NCI-H524 treated with DMSO at 0.1 percent for 48 hours (cell line): Measurements from ENCODE around the gene AP5B1.
"Not testable (repeated sequence)": the region's sequence is repeated elsewhere in the genome, so short reads cannot be mapped to it uniquely, and the experiment has no call there.

Experiments used
- DNase-seq: peaks from one replicate; lab custom pipeline; 2025; lab: John Stamatoyannopoulos, UW

The AP5B1 gene

DNA sequence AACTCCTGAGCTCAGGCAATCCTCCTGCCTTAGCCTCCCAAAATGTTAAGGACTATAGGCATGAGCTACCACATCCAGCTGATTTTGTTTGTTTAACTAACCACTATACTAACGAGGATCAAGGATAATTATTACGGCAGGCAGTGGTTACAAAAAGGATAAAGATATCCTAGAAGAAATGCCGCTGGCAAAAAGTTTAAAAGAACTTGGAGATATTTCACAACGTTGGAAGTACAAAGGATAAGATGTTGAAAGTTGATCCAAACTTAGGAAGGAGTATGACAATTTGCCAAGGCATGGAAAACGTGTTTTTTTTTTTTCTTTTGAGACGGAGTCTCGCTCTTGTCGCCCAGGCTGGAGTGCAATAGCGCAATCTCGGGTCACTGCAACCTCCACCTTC is 13.4 kb downstream of the AP5B1 start:
- DNase-seq, result no peak

DNA sequence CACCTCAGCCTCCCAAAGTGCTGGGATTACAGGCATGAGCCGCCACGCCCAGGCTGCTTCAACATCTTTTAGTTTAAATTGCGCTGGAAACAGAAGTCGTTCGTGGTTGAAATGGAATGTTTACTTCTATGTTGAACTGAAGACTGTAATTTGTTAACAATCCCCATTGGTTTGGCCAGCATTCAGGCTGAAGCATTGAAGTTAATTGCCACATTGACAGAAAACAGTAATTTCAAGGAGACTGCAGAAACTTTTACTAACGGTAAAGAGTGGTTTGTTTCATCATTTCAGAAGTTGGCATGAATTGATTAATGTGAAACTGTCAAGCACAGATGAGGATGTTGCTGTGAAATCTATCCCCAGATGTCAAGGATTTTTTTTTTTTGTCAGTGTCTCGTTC is 14.2 kb downstream of the AP5B1 start:
- no peak for DNase-seq

DNA sequence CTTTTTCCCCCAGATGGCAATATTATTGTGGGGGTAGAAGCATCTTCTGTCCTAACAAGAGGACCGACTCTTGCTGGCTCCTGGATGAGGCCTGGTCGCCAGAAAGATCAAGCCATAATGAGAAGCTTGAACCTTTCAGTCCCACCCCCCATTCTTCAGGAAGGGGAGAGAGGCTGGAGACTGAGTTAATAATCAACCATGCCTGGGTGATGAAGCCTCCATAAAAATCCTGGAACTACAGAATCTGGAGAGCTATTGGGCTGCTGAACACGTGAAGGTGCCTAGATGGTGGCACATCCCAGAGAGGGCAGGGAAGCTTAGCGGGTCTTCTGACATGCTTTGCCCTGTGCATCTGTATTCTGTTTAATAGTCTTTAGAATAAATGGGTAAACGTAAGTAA is 16.3 kb downstream of the AP5B1 start:
- no peak for DNase-seq

DNA sequence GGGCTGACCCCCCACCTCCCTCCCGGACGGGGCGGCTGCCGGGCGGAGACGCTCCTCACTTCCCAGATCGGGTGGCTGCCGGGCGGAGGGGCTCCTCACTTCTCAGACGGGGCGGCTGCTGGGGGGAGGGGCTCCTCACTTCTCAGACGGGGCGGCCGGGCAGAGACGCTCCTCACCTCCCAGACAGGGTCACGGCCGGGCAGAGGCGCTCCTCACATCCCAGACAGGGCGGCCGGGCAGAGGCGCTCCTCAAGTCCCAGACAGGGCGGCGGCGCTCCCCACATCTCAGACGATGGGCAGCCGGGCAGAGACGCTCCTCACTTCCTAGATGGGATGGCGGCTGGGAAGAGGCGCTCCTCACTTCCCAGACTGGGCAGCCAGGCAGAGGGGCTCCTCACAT is 18.0 kb downstream of the AP5B1 start:
- DNase-seq, result not testable (repeated sequence)

DNA sequence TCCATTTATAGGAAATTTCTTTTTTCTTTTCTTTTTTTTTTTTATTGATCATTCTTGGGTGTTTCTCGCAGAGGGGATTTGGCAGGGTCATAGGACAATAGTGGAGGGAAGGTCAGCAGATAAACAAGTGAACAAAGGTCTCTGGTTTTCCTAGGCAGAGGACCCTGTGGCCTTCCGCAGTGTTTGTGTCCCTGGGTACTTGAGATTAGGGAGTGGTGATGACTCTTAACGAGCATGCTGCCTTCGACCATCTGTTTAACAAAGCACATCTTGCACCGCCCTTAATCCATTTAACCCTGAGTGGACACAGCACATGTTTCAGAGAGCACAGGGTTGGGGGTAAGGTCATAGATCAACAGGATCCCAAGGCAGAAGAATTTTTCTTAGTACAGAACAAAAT is 18.6 kb downstream of the AP5B1 start:
- DNase-seq, result not testable (repeated sequence)

DNA sequence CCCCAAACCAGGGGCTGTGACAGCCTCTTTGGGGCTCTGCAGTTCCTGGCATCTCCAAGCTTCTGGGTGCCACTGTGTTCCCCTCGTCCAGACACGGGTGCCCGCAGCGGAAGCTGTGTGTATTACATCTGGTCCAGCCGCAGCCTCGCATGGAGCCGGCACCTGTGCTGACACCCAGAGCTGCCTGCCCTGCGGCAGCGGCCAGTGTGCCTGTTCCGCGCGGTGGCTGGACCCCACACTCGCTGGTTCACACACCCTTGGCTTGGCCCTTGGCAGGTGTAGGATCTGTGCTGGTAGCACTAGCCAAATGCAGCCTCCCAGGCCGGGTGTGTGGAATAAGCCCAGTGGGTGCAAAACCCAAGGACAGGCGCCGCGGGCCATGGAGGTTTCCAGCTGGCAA is 35.7 kb downstream of the AP5B1 start:
- no peak for DNase-seq

DNA sequence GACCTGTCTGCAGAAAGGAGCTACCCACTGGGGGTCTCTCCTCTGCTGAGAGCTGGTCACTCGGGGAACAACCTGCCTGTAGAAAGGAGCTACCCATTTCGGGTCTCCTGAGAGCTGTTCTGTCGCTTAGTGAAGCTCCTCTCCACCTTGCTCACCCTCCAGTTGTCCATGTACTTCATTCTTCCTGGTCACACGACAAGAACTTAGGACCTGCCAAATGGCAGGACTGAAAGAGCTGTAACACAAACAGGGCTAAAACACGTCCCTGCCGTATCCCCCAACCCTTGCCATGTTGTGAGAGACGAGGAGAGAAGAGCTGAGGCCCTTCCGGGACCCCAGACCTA is 36.1 kb downstream of the AP5B1 start:
- no peak for DNase-seq

DNA sequence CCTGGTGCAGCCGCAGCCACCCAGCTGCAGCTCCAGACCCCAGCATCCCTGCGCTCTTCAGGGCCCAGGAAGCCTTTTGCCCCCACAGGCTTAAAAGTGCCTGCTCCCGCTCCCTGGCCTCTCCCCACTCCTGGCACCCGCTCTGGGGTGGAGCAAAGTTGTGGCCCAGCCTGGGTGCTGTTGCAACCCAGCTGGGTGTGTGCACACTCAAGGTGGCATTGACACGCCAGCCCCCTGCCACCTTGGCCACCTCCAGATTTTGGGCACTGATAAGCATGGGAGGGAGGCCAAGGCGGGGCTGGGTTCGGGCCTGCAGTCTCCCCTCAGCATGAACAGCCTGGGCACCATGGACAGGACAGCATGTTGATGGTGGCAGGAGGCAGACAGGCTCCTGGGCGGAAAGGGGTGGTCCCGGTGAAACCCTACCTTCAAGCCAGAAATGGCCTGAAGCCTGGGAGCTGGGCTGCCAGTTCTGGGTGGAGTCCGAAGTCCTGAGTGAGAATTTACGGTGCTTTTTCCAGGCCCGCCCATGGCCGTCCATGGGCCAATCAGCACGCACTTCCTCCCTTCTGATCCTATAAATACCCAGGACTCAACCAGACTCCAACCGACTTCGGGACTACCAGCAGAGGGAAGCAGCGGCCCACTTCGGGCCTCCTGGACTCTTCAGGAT is 36.6 kb downstream of the AP5B1 start:
- DNase-seq, result no peak

DNA sequence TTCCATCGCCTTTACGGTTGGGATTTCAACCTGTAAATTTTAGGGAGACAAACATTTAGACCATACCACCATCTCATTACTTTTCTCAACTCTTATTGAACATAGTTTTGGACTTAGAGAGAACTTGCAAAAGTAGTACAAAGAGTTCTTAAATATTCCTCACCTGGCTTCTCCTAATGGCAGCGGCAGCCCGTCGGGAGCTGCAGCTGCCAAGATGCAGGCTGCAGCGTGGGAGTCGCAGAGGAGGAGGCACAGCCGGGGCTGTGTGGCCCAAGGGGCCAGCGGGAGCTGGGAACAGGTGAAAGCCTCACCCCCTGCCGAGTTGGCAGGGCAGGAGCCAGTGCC is 37.1 kb downstream of the AP5B1 start:
- DNase-seq, result no peak

DNA sequence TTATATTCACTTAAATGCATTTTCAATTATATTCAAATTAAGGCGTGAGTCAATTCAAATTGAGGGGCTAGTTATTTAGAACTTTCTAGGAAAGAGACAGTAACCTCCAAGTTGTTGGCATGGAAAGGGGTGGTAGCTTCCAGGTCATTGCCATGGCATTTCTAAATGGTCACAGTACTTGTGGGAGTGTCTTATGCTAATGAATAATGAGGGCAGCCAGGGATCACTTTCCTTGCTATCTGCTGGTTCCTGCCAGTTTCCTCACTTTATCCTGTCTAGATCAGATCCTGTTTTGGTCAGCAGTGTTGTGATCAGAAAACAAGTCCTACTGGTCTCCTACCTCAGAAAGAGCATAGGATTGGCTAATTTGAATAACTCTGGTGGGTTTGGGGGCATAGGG is 38.4 kb downstream of the AP5B1 start:
- no peak for DNase-seq

DNA sequence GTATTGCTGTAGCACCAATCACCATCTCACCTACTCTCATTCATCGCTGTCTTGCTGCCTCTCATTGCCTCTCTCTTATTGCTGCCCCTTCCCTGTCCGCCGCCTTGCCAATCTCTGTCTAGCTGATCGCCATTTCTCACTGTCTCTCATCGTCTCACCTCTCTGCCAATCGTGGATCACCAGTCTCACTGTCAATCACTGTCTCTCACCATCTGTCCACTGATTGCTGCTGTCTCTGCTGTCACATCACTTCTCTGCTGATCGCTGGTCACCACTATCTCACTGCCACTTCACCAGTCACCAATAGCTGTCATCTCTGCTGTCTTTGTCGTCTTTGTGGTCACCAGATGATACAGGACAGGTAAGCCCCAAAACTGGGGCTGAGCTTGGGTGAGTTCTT is 39.6 kb downstream of the AP5B1 start:
- DNase-seq, result no peak

DNA sequence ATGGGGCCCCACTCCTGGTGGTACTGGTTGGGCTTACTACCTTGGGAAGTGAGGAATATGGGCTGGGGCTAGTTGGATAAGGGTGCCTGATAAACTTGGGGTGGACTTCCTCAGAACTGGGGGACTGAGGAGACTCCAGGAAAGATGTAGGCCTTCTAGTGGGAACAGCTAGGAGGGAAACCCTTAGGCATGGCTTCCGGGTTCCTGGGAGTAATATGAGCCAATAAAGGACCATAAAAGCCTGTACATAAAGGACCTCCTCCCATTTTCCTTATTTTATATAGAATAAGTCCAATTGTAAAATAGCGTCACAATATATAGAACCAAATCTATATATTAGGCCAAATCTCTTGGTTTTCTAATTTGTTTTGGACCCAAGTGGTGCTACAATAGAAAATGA is 41.8 kb downstream of the AP5B1 start:
- no peak for DNase-seq

DNA sequence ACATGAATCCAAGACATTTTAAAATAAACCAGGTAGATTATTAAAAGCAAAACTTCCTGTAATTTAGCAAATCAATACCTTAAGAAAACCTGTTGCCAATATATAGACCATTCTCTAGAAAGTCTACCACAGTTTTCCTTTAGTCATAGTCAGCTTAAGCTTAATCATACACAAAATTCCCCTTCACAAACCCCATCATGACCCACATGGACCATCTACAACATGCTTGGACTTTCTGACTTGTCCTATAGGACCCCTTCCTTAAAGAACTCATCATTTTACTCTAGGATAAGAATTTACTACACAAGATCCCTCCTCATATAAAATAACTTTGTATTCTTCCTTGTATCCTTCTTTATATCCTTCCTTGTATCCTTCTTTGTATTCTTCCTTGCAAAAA is 44.0 kb downstream of the AP5B1 start:
- no peak for DNase-seq

DNA sequence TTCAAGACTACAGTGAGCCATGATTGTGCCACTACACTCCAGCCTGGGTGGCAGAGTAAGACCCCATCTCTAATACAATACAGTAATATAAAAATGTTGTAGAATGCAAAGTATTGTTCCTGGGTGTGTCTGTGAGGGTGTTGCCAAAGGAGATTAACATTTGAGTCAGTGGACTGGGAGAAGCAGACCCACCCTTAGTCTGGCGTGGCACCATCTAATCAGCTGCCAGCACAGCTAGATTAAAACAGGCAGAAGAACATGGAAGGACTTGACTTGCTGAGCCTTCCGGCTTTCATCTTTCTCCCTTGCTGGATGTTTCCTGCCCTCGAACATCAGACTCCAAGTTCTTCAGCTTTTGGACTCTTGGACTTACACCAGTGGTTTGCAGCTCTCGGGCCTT is 45.7 kb downstream of the AP5B1 start:
- not testable (repeated sequence) for DNase-seq

DNA sequence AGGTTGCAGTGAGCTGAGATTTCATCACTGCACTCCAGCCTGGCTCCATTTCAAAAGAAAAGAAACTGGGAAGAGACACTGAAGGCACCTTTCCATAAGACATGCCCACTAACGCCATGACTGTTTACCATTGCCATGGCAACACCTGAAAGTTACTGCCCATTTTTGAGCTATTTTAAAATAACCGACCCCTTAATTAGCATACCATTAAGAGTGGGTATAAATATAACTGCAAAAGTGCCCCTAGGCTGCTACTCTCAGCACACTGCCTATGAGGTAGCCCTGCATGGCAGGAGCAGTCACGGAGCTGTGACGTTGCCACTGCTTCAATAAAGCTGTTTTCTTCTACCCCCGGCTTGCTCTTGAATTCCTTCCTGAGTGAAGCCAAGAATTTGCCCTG is 50.3 kb downstream of the AP5B1 start:
- DNase-seq, result no peak

DNA sequence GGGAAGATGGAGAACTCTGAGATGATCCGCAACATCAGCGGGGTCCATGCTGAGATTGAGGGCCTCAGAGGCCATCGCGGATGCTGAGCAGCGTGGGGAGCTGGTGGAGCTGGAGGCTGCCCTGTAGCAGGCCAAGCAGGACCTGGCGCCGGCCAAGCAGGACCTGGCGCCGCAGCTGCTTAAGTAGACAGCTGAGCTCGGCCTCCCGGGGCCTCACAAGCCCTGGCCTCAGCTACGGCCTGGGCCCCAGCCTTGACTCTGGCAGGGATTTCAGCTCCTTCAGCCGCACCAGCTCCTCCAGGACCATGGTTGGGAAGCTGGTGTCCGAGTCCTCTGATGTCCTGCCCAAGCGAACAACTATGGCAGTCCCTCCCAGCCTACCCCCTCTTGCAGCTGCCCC is 52.9 kb downstream of the AP5B1 start:
- no peak for DNase-seq

DNA sequence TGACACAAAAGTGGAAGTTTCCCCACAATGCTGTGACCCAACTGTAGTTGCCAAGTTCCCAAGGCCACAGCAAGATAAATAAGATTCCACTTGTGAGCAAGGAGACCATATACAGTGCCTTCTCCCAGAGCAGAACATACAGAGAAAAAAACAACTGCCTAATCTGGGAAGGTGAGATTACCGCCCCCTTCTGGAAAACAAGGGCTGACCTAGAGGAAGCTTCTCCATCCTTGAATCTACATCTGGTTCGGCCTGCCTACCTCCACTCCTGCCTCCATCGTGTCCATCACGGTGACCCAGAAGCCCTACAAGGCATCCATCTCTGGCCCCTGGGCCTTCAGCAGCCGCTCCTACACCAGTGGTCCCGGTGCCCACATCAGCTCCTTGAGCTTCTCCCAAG is 54.1 kb downstream of the AP5B1 start:
- no peak for DNase-seq
